ENCODE data around the gene PARL. TPM values are rescaled to one million over a fixed set of nuclear protein-coding genes. Genes with fewer than 3 reads are reported as not detected.

PARL gene
- total RNA-seq, 1 donor from 2014 or later: 47.8 TPM

DNA sequence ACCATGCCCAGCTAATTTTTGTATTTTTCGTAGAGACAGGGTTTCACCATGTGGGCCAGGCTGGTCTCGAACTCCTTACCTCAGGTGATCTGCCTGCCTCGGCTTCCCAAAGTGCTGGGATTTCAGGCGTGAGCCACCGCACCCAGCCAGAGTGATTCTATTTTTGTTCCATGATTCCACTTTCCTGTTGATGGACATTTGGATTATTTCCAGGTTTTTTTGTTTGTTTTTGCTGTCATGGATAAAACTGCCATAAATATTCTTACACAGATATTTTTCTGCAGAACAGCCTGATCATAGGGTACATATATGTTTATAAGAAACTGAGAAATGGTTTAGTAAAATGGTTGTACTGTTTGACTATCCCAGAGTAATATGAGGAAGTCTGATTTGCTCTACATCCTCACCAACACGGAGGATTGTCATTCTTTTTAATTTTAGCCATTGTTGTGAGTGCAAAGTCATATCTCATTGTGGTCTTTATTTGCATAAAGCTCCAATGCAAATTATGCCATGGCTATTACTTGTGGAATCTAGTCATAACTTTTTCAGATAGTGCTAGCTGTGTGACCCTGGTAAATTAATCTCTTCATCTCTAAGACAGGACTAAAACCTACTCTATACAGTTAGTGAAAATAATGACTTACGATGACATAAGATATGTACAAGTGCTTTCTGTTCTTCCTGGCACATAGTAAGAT lies 102.0 kb downstream of the PARL start:
- no peaks in the 10 kb centered on the region for H3K27me3 Mint-ChIP-seq (ENCODE audit: low read depth)
- no peak overlapping the region for H3K4me3 Mint-ChIP-seq
- peaks cover 68% of the 10 kb centered on the region for H3K36me3 Mint-ChIP-seq
- no peaks in the 10 kb centered on the region for H3K9me3 Mint-ChIP-seq
- no peak for DNase-seq (ENCODE audit: low spot score in 2 of 2, unreplicated experiment in 2 of 2)
- H3K4me1 Mint-ChIP-seq: no peaks in the 10 kb centered on the region
- TF ChIP-seq, protein P1, sequence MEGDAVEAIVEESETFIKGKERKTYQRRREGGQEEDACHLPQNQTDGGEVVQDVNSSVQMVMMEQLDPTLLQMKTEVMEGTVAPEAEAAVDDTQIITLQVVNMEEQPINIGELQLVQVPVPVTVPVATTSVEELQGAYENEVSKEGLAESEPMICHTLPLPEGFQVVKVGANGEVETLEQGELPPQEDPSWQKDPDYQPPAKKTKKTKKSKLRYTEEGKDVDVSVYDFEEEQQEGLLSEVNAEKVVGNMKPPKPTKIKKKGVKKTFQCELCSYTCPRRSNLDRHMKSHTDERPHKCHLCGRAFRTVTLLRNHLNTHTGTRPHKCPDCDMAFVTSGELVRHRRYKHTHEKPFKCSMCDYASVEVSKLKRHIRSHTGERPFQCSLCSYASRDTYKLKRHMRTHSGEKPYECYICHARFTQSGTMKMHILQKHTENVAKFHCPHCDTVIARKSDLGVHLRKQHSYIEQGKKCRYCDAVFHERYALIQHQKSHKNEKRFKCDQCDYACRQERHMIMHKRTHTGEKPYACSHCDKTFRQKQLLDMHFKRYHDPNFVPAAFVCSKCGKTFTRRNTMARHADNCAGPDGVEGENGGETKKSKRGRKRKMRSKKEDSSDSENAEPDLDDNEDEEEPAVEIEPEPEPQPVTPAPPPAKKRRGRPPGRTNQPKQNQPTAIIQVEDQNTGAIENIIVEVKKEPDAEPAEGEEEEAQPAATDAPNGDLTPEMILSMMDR (IDR thresholded peaks at IDR 0.05; ENCODE audit: unreplicated experiment): no peak
- no peak overlapping the region for H3K27ac Mint-ChIP-seq

DNA sequence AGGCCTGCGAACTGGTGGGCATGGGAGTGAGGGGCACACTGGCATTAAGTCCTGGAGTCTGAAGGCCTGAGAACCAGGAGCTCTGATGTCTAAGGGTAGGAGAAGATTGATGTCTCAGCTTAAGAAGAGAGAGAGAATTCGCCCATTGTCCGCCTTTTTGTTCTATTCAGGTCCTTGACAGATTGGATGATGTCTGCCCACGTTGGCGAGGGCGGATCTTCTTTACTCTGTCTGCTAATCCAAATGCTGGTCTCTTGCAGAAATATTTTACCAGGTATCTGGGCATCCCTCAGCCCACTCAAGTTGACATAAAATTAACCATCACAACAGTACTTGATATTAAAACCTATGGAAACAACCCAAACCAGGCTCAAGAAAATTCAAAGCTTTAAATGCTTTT lies 103.4 kb downstream of the PARL start:
- H3K4me3 Mint-ChIP-seq: no peak overlapping the region

DNA sequence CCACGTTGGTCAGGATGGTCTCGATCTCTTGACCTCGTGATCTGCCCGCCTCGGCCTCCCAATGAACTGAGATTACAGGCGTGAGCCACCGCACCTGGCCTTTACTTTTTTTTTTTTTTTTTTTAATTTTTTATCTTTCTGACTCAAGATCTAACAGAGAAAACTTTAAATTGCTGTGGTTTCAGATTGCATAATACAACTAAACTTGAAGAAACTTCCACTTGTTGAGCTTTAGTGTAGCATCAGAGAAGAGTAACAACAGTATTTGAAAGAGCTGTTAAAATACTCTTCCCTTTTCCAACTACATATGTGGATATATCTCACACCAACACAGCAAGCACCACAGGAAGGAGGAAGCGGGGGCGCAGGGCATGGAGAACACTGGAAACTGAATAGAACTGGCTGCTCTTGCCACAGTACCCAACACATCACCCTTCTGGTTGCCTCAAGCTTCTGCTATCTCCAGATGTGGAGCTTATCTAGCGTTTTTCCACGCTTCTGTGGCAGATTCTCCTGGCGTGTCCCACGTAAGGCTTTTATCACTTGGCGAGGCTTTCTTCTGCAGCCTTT lies 104.7 kb downstream of the PARL start:
- no peak overlapping the region for H3K27ac Mint-ChIP-seq
- H3K9me3 Mint-ChIP-seq: no peaks in the 10 kb centered on the region
- H3K27me3 Mint-ChIP-seq (ENCODE audit: low read depth): no peaks in the 10 kb centered on the region
- no peak overlapping the region for H3K4me3 Mint-ChIP-seq
- DNase-seq (ENCODE audit: low spot score in 2 of 2, unreplicated experiment in 2 of 2): no peak
- H3K4me1 Mint-ChIP-seq: peaks cover 3% of the 10 kb centered on the region
- H3K36me3 Mint-ChIP-seq: peaks cover 62% of the 10 kb centered on the region
- TF ChIP-seq, protein P1 (IDR thresholded peaks at IDR 0.05; ENCODE audit: unreplicated experiment): no peak

More for the DNA sequence above, 103.4 kb downstream of the PARL start:
- no peaks in the 10 kb centered on the region for H3K9me3 Mint-ChIP-seq
- DNase-seq (ENCODE audit: low spot score in 2 of 2, unreplicated experiment in 2 of 2): no peak
- no peak overlapping the region for H3K27ac Mint-ChIP-seq
- no peaks in the 10 kb centered on the region for H3K27me3 Mint-ChIP-seq (ENCODE audit: low read depth)
- H3K4me1 Mint-ChIP-seq: no peaks in the 10 kb centered on the region
- H3K36me3 Mint-ChIP-seq: peaks cover 63% of the 10 kb centered on the region
- TF ChIP-seq, protein P1 (IDR thresholded peaks at IDR 0.05; ENCODE audit: unreplicated experiment): no peak

Small RNA genes within 50 kb of the gene (microRNA-seq; reads per million reads assigned to microRNA genes)
- gene MIR4448: not detected

Other genes with a start within 250 kb of the PARL start
- 112 to 114 TPM (median 114 TPM) in 3 replicates for gene KLHL24, start 249.3 kb downstream of the PARL start, total RNA-seq
- 65.5 to 72.7 TPM (median 66.0 TPM) in 3 replicates for gene YEATS2, start 187.1 kb downstream of the PARL start, total RNA-seq
- gene MAP6D1, start 59.3 kb downstream of the PARL start, total RNA-seq: 4.4 to 6.4 TPM (median 5.3 TPM) in 3 replicates
- gene ABCC5, start 133.0 kb upstream of the PARL start, total RNA-seq: 60.4 to 63.4 TPM (median 62.3 TPM) in 3 replicates
- gene HTR3D, start 146.9 kb upstream of the PARL start, total RNA-seq: not detected in 3 replicates
- gene HTR3C, start 168.2 kb upstream of the PARL start, total RNA-seq: not detected in 3 replicates
- not detected in 3 replicates for gene HTR3E, start 212.2 kb upstream of the PARL start, total RNA-seq